ENCODE measurements around the gene SQOR.

- TF ChIP-seq POLR2A (IDR thresholded peaks at IDR 0.05) (no peak), CTCF (IDR thresholded peaks at IDR 0.05) (peak; percentile 47 to 74), POLR2AphosphoS5 (IDR thresholded peaks at IDR 0.05) (no peak), EP300 (IDR thresholded peaks at IDR 0.05) (no peak)
Observed at GRCh38 chr15:45714590-45715488, 80.0 kb downstream of the SQOR start.

Data from suprapubic skin (tissue), 4 donors.